Breast epithelium (tissue), 3 donors: Measurements from ENCODE around the gene NFASC. TPM values are rescaled to one million over a fixed set of nuclear protein-coding genes. Genes with fewer than 3 reads are reported as not detected.

Experiments used
- total RNA-seq, 3 donors: library from RNA; depleted of rRNA; stranded (reverse); fragments of >200 nt; gene quantifications; one replicate each; pipeline ENCODE4 v1.1.0, GENCODE V29; 2016

Gene NFASC
- total RNA-seq, 3 donors from 2014 or later: 1.6 to 19.5 (median 14.1) TPM

Other genes starting within 250 kb of the NFASC start
- 1 to 10 TPM in 2 of 3 donors, under 1 TPM in 1; 0.32 to 2.5 (median 2.0) TPM for gene LRRN2, start 185.1 kb upstream of the NFASC start, total RNA-seq
- gene CNTN2, start 172.3 kb downstream of the NFASC start, total RNA-seq: not detected
- 1 to 10 TPM; 2.5 to 3.2 (median 2.6) TPM for gene TMEM81, start 213.6 kb downstream of the NFASC start, total RNA-seq